WI38 (cell line): ENCODE data around the gene CRY2.
A peak's percentile ranks its signal among the peaks of the same experiment; 100 is the strongest.

ENCODE experiments used
- H3K4me3 ChIP-seq: 2 replicates; pipeline ENCODE4 v1.5.1; 2011; ENCODE audit warnings: low read depth, mild to moderate bottlenecking, control low read depth, low read length
- CTCF ChIP-seq: IDR thresholded peaks from 2 replicates; pipeline ENCODE4 v1.5.1; 2012; ENCODE audit warnings: low read depth, mild to moderate bottlenecking, control low read depth, low read length

Gene CRY2

GRCh38 chr11:45896422-45896984 is 49.2 kb downstream of the CRY2 start:
- H3K4me3 ChIP-seq = no peak overlapping the region
- TF ChIP-seq CTCF = no peak

GRCh38 chr11:45897556-45897955 is 50.3 kb downstream of the CRY2 start:
- H3K4me3 ChIP-seq = no peak overlapping the region
- TF ChIP-seq CTCF = no peak

GRCh38 chr11:45899086-45899447 is 51.8 kb downstream of the CRY2 start:
- H3K4me3 ChIP-seq = peak overlapping the region; percentile 69

GRCh38 chr11:45899448-45900174 is 52.3 kb downstream of the CRY2 start:
- no peak for TF ChIP-seq CTCF
- peak overlapping the region; percentile 69 for H3K4me3 ChIP-seq

More at GRCh38 chr11:45899086-45899447, 51.8 kb downstream of the CRY2 start:
- TF ChIP-seq CTCF = no peak

GRCh38 chr11:45900175-45900800 is 53.0 kb downstream of the CRY2 start:
- H3K4me3 ChIP-seq = peak overlapping the region; percentile 69

DNA sequence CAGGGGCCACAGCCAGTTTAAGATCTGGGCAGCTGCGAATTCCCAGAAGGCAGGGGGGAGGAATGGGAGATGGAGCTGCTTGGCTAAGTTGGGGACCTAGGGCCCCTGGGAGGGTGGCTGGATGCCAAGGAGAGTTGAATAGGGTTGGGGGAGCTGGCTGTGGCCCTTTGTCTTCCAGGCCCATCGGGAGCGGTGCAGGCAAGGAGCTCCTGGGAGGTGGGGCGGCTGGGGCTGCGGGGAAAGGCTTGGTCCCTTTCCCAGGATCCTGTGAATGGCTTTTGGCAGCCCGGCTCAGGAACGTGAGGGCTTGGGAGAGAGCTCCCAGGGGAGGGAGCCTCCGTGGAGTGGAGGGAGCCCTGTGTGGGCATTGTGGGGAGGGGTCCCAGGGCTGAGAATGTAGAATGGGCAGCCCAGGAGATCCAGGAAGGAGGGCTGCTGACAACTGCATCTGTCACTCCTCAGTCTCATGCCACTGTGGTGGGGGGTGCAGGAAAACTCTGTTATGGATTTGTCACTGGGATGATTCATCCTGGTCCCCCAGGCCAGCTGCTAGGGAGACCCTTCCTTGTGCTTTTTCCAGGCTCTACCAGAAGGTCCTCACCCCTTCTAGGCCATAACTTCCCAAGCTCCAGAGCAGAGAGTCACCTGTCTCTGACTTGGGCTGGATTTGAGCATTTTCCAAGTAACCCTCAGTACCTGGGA is 53.8 kb downstream of the CRY2 start:
- peak overlapping the region; percentile 69 for H3K4me3 ChIP-seq
- no peak for TF ChIP-seq CTCF

GRCh38 chr11:45901626-45902025 is 54.4 kb downstream of the CRY2 start:
- no peak overlapping the region for H3K4me3 ChIP-seq
- no peak for TF ChIP-seq CTCF
